Stomach (tissue), 4 donors: Measurements from ENCODE around the gene GPC6.

Experiments
- CTCF ChIP-seq, 7 experiments: fragments of 450-650 bp in 4 of 7; fragments of 200-600 bp in 3 of 7; sonication (generic) in 3 of 7; IDR thresholded peaks; one replicate each; pipeline ENCODE4 v1.5.1; 2016 to 2019; ENCODE audit warnings: antibody characterized with exemption in 7 of 7, control low read depth in 2 of 7, mild to moderate bottlenecking in 1 of 7
- EP300 ChIP-seq: sonication (generic); formaldehyde crosslinking; IDR thresholded peaks from one replicate; pipeline ENCODE4 v1.6.1; 2017; ENCODE audit warnings: antibody characterized with exemption
- POLR2A ChIP-seq, 4 donors: fragments of 450-650 bp; IDR thresholded peaks; one replicate each; pipeline ENCODE4 v1.6.1; 2016; ENCODE audit warnings: antibody characterized with exemption in 4 of 4, control low read depth in 2 of 4, mild to moderate bottlenecking in 1 of 4, moderate library complexity in 1 of 4
- POLR2AphosphoS5 ChIP-seq, 3 donors: sonication (generic); formaldehyde crosslinking; IDR thresholded peaks; one replicate each; pipeline ENCODE4 v1.6.1; 2016; ENCODE audit warnings: antibody characterized with exemption in 3 of 3

GRCh38 chr13:93466502-93467036, 240.0 kb downstream of the GPC6 start:
- no peak for TF ChIP-seq CTCF (IDR thresholded peaks at IDR 0.05)
- no peak for TF ChIP-seq POLR2A (IDR thresholded peaks at IDR 0.05)
- no peak for TF ChIP-seq EP300
- TF ChIP-seq POLR2AphosphoS5 (IDR thresholded peaks at IDR 0.05), result no peak
